Measurements from ENCODE around the gene MYLIP. TPM values are rescaled to one million over a fixed set of nuclear protein-coding genes. Genes with fewer than 3 reads are reported as not detected.

MYLIP gene
- total and polyA plus RNA-seq, 2 donors (not counting 1 experiment from before 2014, with no cell fraction given), result 2.5 to 7.6 TPM

DNA sequence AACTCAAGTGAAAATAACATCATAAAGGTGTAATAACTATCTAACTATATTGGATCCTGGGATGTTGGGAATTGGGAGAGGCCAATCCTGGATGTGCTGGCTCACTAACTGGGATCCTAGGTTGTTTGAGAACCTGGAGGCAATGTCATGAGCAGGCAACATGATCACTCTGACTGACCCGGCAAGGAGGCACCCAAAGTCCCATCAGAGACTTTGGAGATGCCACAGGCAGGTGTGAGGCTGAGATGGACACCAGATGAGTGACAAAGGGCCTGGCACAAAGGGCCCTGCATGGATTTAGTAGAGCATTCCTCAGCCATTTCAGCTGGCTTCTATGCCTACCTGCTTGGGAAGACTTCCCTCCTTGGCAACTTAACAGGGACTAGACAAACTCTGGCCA lies 38.4 kb upstream of the MYLIP start:
- Histone ChIP-seq H3K79me2 (ENCODE audit: control insufficient read depth, insufficient read depth, low read length) (no peaks in the 10 kb centered on the region), H4K20me1 (ENCODE audit: control insufficient read depth, extremely low read depth, insufficient read depth, low read length) (no peaks in the 10 kb centered on the region), H3K36me3 (ENCODE audit: control insufficient read depth, insufficient read depth, low read length) (no peaks in the 10 kb centered on the region), H3K9ac (ENCODE audit: insufficient read depth, low read length) (no peak overlapping the region), H3K4me3 (replicated peaks in 1 of 4; ENCODE audit: control extremely low read depth in 1 of 4, insufficient read depth in 1 of 4, low read depth in 3 of 4, low read length in 4 of 4) (no peak overlapping the region), H2AFZ (ENCODE audit: low read length) (no peak overlapping the region), H3K4me2 (ENCODE audit: extremely low read depth, insufficient read depth, low read length) (no peak overlapping the region), H3K4me1 (ENCODE audit: control insufficient read depth, extremely low read depth, insufficient read depth, low read length) (no peaks in the 10 kb centered on the region), H3K27ac (ENCODE audit: insufficient read depth, low read length) (no peak overlapping the region), H3K9me3 (ENCODE audit: control insufficient read depth, insufficient read depth, low read depth, low read length) (no peaks in the 10 kb centered on the region), H3K27me3 (ENCODE audit: control insufficient read depth, insufficient read depth, low read length) (no peaks in the 10 kb centered on the region)
- DNase-seq (ENCODE audit: low read depth in 2 of 2), result no peak
- no peak for TF ChIP-seq EZH2 (IDR thresholded peaks at IDR 0.05; ENCODE audit: low read length, missing control alignments)
- TF ChIP-seq, protein P1, sequence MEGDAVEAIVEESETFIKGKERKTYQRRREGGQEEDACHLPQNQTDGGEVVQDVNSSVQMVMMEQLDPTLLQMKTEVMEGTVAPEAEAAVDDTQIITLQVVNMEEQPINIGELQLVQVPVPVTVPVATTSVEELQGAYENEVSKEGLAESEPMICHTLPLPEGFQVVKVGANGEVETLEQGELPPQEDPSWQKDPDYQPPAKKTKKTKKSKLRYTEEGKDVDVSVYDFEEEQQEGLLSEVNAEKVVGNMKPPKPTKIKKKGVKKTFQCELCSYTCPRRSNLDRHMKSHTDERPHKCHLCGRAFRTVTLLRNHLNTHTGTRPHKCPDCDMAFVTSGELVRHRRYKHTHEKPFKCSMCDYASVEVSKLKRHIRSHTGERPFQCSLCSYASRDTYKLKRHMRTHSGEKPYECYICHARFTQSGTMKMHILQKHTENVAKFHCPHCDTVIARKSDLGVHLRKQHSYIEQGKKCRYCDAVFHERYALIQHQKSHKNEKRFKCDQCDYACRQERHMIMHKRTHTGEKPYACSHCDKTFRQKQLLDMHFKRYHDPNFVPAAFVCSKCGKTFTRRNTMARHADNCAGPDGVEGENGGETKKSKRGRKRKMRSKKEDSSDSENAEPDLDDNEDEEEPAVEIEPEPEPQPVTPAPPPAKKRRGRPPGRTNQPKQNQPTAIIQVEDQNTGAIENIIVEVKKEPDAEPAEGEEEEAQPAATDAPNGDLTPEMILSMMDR (conservative IDR thresholded peaks at IDR 0.05 in 1 of 2, IDR thresholded peaks at IDR 0.05 in 1 of 2; ENCODE audit: low read depth in 1 of 2, low read length in 2 of 2), result no peak

DNA sequence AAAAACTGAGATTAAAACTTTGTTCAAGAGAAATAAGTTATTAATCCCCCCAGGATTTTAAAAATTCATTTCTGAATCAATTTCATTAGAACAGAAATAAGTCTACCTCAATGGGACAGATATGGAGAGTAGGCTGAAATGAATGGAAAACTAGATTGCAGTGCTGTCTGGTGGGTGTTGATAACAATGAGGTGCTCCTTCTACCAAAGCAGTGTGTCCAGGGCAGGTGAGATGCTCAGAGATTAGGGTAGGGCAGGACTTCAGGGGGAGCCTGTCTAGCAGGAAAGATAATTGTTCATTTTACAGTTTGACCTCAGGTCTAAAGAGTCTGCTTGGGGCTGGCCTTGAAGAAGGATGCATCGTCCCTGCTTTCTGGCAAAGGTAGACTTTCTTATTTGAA lies 38.0 kb upstream of the MYLIP start:
- Histone ChIP-seq H3K9me3 (ENCODE audit: control insufficient read depth, insufficient read depth, low read depth, low read length) (no peaks in the 10 kb centered on the region), H3K27me3 (ENCODE audit: control insufficient read depth, insufficient read depth, low read length) (no peaks in the 10 kb centered on the region), H3K79me2 (ENCODE audit: control insufficient read depth, insufficient read depth, low read length) (no peaks in the 10 kb centered on the region), H3K4me3 (replicated peaks in 1 of 4; ENCODE audit: control extremely low read depth in 1 of 4, insufficient read depth in 1 of 4, low read depth in 3 of 4, low read length in 4 of 4) (no peak overlapping the region), H3K4me2 (ENCODE audit: extremely low read depth, insufficient read depth, low read length) (no peak overlapping the region), H3K4me1 (ENCODE audit: control insufficient read depth, extremely low read depth, insufficient read depth, low read length) (no peaks in the 10 kb centered on the region), H3K9ac (ENCODE audit: insufficient read depth, low read length) (no peak overlapping the region), H2AFZ (ENCODE audit: low read length) (no peak overlapping the region), H3K27ac (ENCODE audit: insufficient read depth, low read length) (no peak overlapping the region), H3K36me3 (ENCODE audit: control insufficient read depth, insufficient read depth, low read length) (no peaks in the 10 kb centered on the region), H4K20me1 (ENCODE audit: control insufficient read depth, extremely low read depth, insufficient read depth, low read length) (no peaks in the 10 kb centered on the region)
- DNase-seq (ENCODE audit: low read depth in 2 of 2), result no peak
- TF ChIP-seq, protein P1 (conservative IDR thresholded peaks at IDR 0.05 in 1 of 2, IDR thresholded peaks at IDR 0.05 in 1 of 2; ENCODE audit: low read depth in 1 of 2, low read length in 2 of 2), result no peak
- TF ChIP-seq EZH2 (IDR thresholded peaks at IDR 0.05; ENCODE audit: low read length, missing control alignments), result no peak

DNA sequence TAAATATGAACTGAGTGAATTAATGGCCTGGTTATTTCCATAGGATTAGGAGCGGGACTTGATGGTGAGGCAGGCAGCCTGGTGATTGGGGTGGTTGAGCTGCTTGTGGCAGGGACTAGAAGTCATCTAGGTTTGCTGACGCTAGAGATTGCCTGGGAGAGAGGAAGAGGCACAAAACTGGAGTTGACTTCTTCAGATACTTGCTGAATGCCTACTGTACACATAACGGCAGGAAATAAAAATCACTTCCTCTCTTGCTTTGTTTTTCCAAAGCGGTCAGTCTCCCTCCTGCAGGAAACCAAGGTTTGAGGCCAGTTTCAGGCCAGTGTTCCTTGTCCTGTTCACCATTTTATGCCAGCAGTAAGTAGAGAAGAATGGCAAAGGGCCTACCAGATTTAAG lies 36.7 kb upstream of the MYLIP start:
- Histone ChIP-seq H3K9me3 (ENCODE audit: control insufficient read depth, insufficient read depth, low read depth, low read length) (no peaks in the 10 kb centered on the region), H4K20me1 (ENCODE audit: control insufficient read depth, extremely low read depth, insufficient read depth, low read length) (no peaks in the 10 kb centered on the region), H3K36me3 (ENCODE audit: control insufficient read depth, insufficient read depth, low read length) (no peaks in the 10 kb centered on the region), H3K4me2 (ENCODE audit: extremely low read depth, insufficient read depth, low read length) (no peak overlapping the region), H3K27ac (ENCODE audit: insufficient read depth, low read length) (no peak overlapping the region), H3K9ac (ENCODE audit: insufficient read depth, low read length) (no peak overlapping the region), H2AFZ (ENCODE audit: low read length) (no peak overlapping the region), H3K79me2 (ENCODE audit: control insufficient read depth, insufficient read depth, low read length) (no peaks in the 10 kb centered on the region), H3K4me3 (replicated peaks in 1 of 4; ENCODE audit: control extremely low read depth in 1 of 4, insufficient read depth in 1 of 4, low read depth in 3 of 4, low read length in 4 of 4) (no peak overlapping the region), H3K27me3 (ENCODE audit: control insufficient read depth, insufficient read depth, low read length) (no peaks in the 10 kb centered on the region), H3K4me1 (ENCODE audit: control insufficient read depth, extremely low read depth, insufficient read depth, low read length) (no peaks in the 10 kb centered on the region)
- DNase-seq (ENCODE audit: low read depth in 2 of 2), result no peak
- TF ChIP-seq, protein P1 (conservative IDR thresholded peaks at IDR 0.05 in 1 of 2, IDR thresholded peaks at IDR 0.05 in 1 of 2; ENCODE audit: low read depth in 1 of 2, low read length in 2 of 2), result no peak
- TF ChIP-seq EZH2 (IDR thresholded peaks at IDR 0.05; ENCODE audit: low read length, missing control alignments), result no peak

All from fibroblast of lung (primary cell).